ENCODE results near the gene AZGP1. TPM values are rescaled to one million over a fixed set of nuclear protein-coding genes. Genes with fewer than 3 reads are reported as not detected.

Gene AZGP1
- total and polyA plus RNA-seq, 2 of the 13 experiments (the other 11 are each of a cell fraction or from before 2014, with no cell fraction given): 93.8 to 229 TPM

GRCh38 chr7:100003711-100004661 lies 28.2 kb upstream of the AZGP1 start (continued):
- TF ChIP-seq ZBTB37 (CRISPR knock-in tag; IDR thresholded peaks at IDR 0.05) (peak; percentile 96), FOSL2 (CRISPR knock-in tag; IDR thresholded peaks at IDR 0.05) (peak; percentile 52), SMAD9 (CRISPR knock-in tag; IDR thresholded peaks at IDR 0.05) (no peak), ZNF354B (CRISPR knock-in tag; IDR thresholded peaks at IDR 0.05) (no peak), SAFB2 (CRISPR knock-in tag; IDR thresholded peaks at IDR 0.05; ENCODE audit: borderline replicate concordance, low read depth) (no peak; the same call in 1 of the 2 replicates), MTA1 (CRISPR knock-in tag; IDR thresholded peaks at IDR 0.05; ENCODE audit: borderline replicate concordance) (peak; percentile 98), ZNF441 (CRISPR knock-in tag; IDR thresholded peaks at IDR 0.05; ENCODE audit: borderline replicate concordance) (peak; percentile 64; the same call in 1 of the 2 replicates), ZC3H13 (CRISPR knock-in tag; IDR thresholded peaks at IDR 0.05) (peak; percentile 71; the same call in 1 of the 2 replicates), FOXP4 (CRISPR knock-in tag; IDR thresholded peaks at IDR 0.05) (peak; percentile 98), FOXM1 (CRISPR knock-in tag; IDR thresholded peaks at IDR 0.05) (no peak), ZNF484 (CRISPR knock-in tag; IDR thresholded peaks at IDR 0.05; ENCODE audit: borderline replicate concordance, low read depth) (no peak), NPAS2 (CRISPR knock-in tag; IDR thresholded peaks at IDR 0.05; ENCODE audit: borderline replicate concordance) (0 out of 2 replicates have a peak, but pooled peaks have one; percentile 66), ZNF317 (CRISPR knock-in tag; IDR thresholded peaks at IDR 0.05) (peak; percentile 79; the same call in 1 of the 2 replicates), IKZF4 (CRISPR knock-in tag; IDR thresholded peaks at IDR 0.05; ENCODE audit: borderline replicate concordance, low read depth, not compliant biosample characterization) (no peak), ZNF577 (CRISPR knock-in tag; IDR thresholded peaks at IDR 0.05; ENCODE audit: borderline replicate concordance, low read depth) (no peak), NFE2 (CRISPR knock-in tag; IDR thresholded peaks at IDR 0.05) (no peak), SOX5 (CRISPR knock-in tag; IDR thresholded peaks at IDR 0.05; ENCODE audit: borderline replicate concordance) (peak; percentile 82), ZNF776 (CRISPR knock-in tag; IDR thresholded peaks at IDR 0.05) (no peak), ELK4 (CRISPR knock-in tag; IDR thresholded peaks at IDR 0.05; ENCODE audit: borderline replicate concordance) (no peak), STAT6 (CRISPR knock-in tag; IDR thresholded peaks at IDR 0.05; ENCODE audit: borderline replicate concordance) (peak; percentile 99; the same call in 1 of the 2 replicates), TBX2 (CRISPR knock-in tag; IDR thresholded peaks at IDR 0.05; ENCODE audit: borderline replicate concordance) (peak; percentile 98)

Measured in HepG2 (cell line).